Endothelial cell of umbilical vein (primary cell): ENCODE measurements around the gene TRMT11. TPM values are rescaled to one million over a fixed set of nuclear protein-coding genes. Genes with fewer than 3 reads are reported as not detected.

Source experiments
- BruUV-seq: library from RNA; stranded (reverse); fragments of 400-500 nt; replicated peaks from 2 replicates; lab custom pipeline; 2021; lab: Mats Ljungman, UMichigan
- CTCF ChIA-PET: fragments of 300-600, 350-600 bp; sonication (Branson Sonifier 250); formaldehyde crosslinking; loops from one replicate; lab custom pipeline; 2021; ENCODE audit warnings: antibody characterized with exemption, inconsistent platforms; lab: Charles Lee
- POLR2A ChIA-PET: fragments of 300-600, 350-600 bp; sonication (Branson Sonifier 250); formaldehyde crosslinking; loops from one replicate; lab custom pipeline; 2021; ENCODE audit warnings: antibody characterized with exemption, inconsistent platforms; lab: Charles Lee
- DNase-seq: peaks from one replicate; pipeline ENCODE4 v3.0.0-alpha.2; 2011; ENCODE audit warnings: low read depth, low spot score
- FAIRE-seq: peaks from 2 replicates; lab custom pipeline; 2011; peaks lifted over from hg19 to GRCh38; lab: Jason Lieb, UNC
- H2AFZ ChIP-seq: 2 replicates; pipeline ENCODE4 v1.6.0; 2012; ENCODE audit warnings: low read depth, low read length, control low read depth, inconsistent platforms
- H3K27ac ChIP-seq: 2 replicates; pipeline ENCODE4 v1.5.1; 2011; ENCODE audit warnings: low read depth, mild to moderate bottlenecking, control low read depth, low read length, moderate library complexity; ENCODE audit not compliant: insufficient read depth
- H3K27me3 ChIP-seq, 2 experiments: 2 replicates each; pipeline versions ENCODE4 v1.6.0 to v1.6.1; 2011; ENCODE audit warnings: low read length in 2 of 2, mixed read lengths in 1 of 2; ENCODE audit not compliant: control insufficient read depth in 2 of 2, insufficient read depth in 2 of 2
- H3K36me3 ChIP-seq, 2 experiments: 2 replicates in 1 of 2; 3 replicates in 1 of 2; pipeline ENCODE4 v1.5.1; 2011; ENCODE audit warnings: low read length in 2 of 2, mild to moderate bottlenecking in 1 of 2, moderate library complexity in 1 of 2; ENCODE audit not compliant: control insufficient read depth in 2 of 2, insufficient read depth in 2 of 2; ENCODE audit errors: extremely low read depth in 1 of 2
- H3K4me1 ChIP-seq: 3 replicates; pipeline ENCODE4 v1.5.1; 2011; ENCODE audit warnings: mild to moderate bottlenecking, low read length; ENCODE audit not compliant: control insufficient read depth, insufficient read depth; ENCODE audit errors: extremely low read depth
- H3K4me2 ChIP-seq: 2 replicates; pipeline ENCODE4 v1.6.1; 2011; ENCODE audit warnings: low read length, control low read depth, mixed read lengths; ENCODE audit not compliant: insufficient read depth
- H3K4me3 ChIP-seq, 3 experiments: fragments of 200-600 bp in 1 of 3; sonication (generic), shearing (Covaris generic) in 1 of 3; replicated peaks in 1 of 3; 2 replicates each; pipeline ENCODE4 v1.5.1; 2011 to 2016; ENCODE audit warnings: control low read depth in 3 of 3, low read length in 3 of 3, mild to moderate bottlenecking in 2 of 3, inconsistent platforms in 1 of 3, low read depth in 1 of 3, moderate library complexity in 1 of 3; ENCODE audit not compliant: insufficient read depth in 1 of 3
- H3K79me2 ChIP-seq: 2 replicates; pipeline ENCODE4 v1.6.0; 2012; ENCODE audit warnings: low read length, inconsistent platforms; ENCODE audit not compliant: control insufficient read depth, insufficient read depth
- H3K9ac ChIP-seq: replicated peaks from 2 replicates; pipeline ENCODE3; 2011; ENCODE audit warnings: low read length, control low read depth; ENCODE audit not compliant: insufficient read depth; ENCODE audit errors: extremely low read depth
- H3K9me1 ChIP-seq: replicated peaks from 3 replicates; pipeline ENCODE4 v1.6.0; 2011; ENCODE audit warnings: mild to moderate bottlenecking, low read length; ENCODE audit not compliant: control insufficient read depth, insufficient read depth; ENCODE audit errors: extremely low read depth
- H3K9me3 ChIP-seq: replicated peaks from 2 replicates; pipeline ENCODE4 v1.5.1; 2012; ENCODE audit warnings: low read length, inconsistent platforms; ENCODE audit not compliant: control insufficient read depth, insufficient read depth
- H4K20me1 ChIP-seq: replicated peaks from 2 replicates; pipeline ENCODE3; 2011; ENCODE audit warnings: mild to moderate bottlenecking, low read length; ENCODE audit not compliant: control insufficient read depth, insufficient read depth; ENCODE audit errors: extremely low read depth
- CTCF ChIP-seq, 2 donors: IDR thresholded peaks; 1 replicate in 1 of 2; 2 replicates in 1 of 2; pipeline ENCODE4 v1.5.1; 2011; ENCODE audit warnings: low read length in 2 of 2, mild to moderate bottlenecking in 2 of 2, moderate library complexity in 2 of 2, control low read depth in 1 of 2, inconsistent platforms in 1 of 2, low read depth in 1 of 2; ENCODE audit not compliant: insufficient read depth in 1 of 2; ENCODE audit errors: extremely low read depth in 1 of 2
- EZH2 ChIP-seq: IDR thresholded peaks from 2 replicates; pipeline ENCODE4 v1.6.1; 2012; ENCODE audit warnings: borderline replicate concordance, low read depth, mild to moderate bottlenecking, moderate library complexity, low read length, inconsistent platforms; ENCODE audit not compliant: severe bottlenecking
- FOS ChIP-seq: IDR thresholded peaks from 2 replicates; pipeline ENCODE4 v1.6.1; 2011; ENCODE audit warnings: mild to moderate bottlenecking, low read length, moderate library complexity, borderline replicate concordance; ENCODE audit not compliant: insufficient read depth
- GATA2 ChIP-seq: IDR thresholded peaks from 2 replicates; pipeline ENCODE4 v1.7.0; 2011; ENCODE audit warnings: low read depth, mild to moderate bottlenecking, moderate library complexity, mixed read lengths, low read length; ENCODE audit not compliant: insufficient read length, insufficient read depth
- MAX ChIP-seq: IDR thresholded peaks from 2 replicates; pipeline ENCODE4 v1.6.1; 2011; ENCODE audit not compliant: insufficient read depth, insufficient read length
- MYC ChIP-seq: IDR thresholded peaks from one replicate; pipeline ENCODE4 v1.6.1; 2011; ENCODE audit warnings: mild to moderate bottlenecking, low read depth, low read length
- POLR2A ChIP-seq: IDR thresholded peaks from 2 replicates; pipeline ENCODE4 v1.6.1; 2012; ENCODE audit warnings: low read depth, mild to moderate bottlenecking, control low read depth, low read length
- dilution Hi-C: fragments of 300-500 bp; cut with MboI; formaldehyde crosslinking; loops from one replicate; pipeline ENCODE4 v1.15.0; 2019; ENCODE audit warnings: low sequenced_read_pairs; ENCODE audit not compliant: extremely low pct_ligation_motif_present
- intact Hi-C: fragments of 100-400 bp; cut with micrococcal nuclease; formaldehyde crosslinking; loops from one replicate; pipeline ENCODE4 v1.10.0; 2022
- polyA plus RNA-seq, 4 experiments: library from polyadenylated mRNA; depleted of rRNA in 3 of 4; stranded (reverse) in 3 of 4; unstranded in 1 of 4; fragments of >200 nt; gene quantifications; 2 replicates each; pipeline versions ENCODE4 v1.2.1 to v1.2.3, GENCODE V29; 2011 to 2012; ENCODE audit warnings: missing spikeins in 1 of 4
- total RNA-seq: library from RNA; stranded (reverse); gene quantifications from 2 replicates; pipeline ENCODE4 v1.2.3, GENCODE V29; 2021

Gene TRMT11
- total and polyA plus RNA-seq, 2 donors (not counting 3 experiments of a cell fraction or from before 2014, with no cell fraction given): 5.1 to 10.7 TPM

- Histone ChIP-seq H3K79me2 (peaks cover 25% of the 10 kb centered on the region), H3K27me3 (no peaks in the 10 kb centered on the region), H3K4me2 (peak overlapping the region; percentile 70), H2AFZ (peak overlapping the region; percentile 95), H3K27ac (no peak overlapping the region), H3K9me1 (no peaks in the 10 kb centered on the region), H3K9me3 (no peaks in the 10 kb centered on the region), H3K9ac (peak overlapping the region; percentile 79), H4K20me1 (peaks cover 4% of the 10 kb centered on the region), H3K4me1 (peaks cover 14% of the 10 kb centered on the region), H3K4me3 (peak overlapping the region; percentile 55 to 92 (median 82)), H3K36me3 (no peaks in the 10 kb centered on the region)
- ChIA-PET POLR2A (interaction anchor here (1.0 to 1.7 kb wide), 2 partner anchors 8 to 197 kb away, joined by 4 to 7 read pairs; partner anchors contain the start of gene NCOA7), CTCF (interaction anchor here (0.6 to 1.8 kb wide), 8 partner anchors 8 to 1280 kb away, joined by 4 to 22 read pairs (median 6); partner anchors contain the start of genes HINT3, NCOA7 and RNF146)
- dilution Hi-C loops: no loop called here
- no TSS peak for BruUV-seq
- no peak for FAIRE-seq
- TF ChIP-seq GATA2 (no peak), EZH2 (no peak), MAX (no peak), POLR2A (no peak), MYC (no peak), CTCF (IDR thresholded peaks at IDR 0.05; ENCODE audit: extremely low read depth in 1 of 2, insufficient read depth in 1 of 2, low read depth in 1 of 2, low read length in 2 of 2) (no peak), FOS (no peak)
- intact Hi-C loops: no loop called here
- no peak for DNase-seq
Measured at GRCh38 chr6:125987026-125987617, 782 bp downstream of the TRMT11 start.
